ENCODE results near the gene PLXDC2.

PLXDC2 gene

GRCh38 chr10:19872504-19873271, 56.5 kb downstream of the PLXDC2 start:
- no peaks in the 10 kb centered on the region for H3K79me2 ChIP-seq (ENCODE audit: control insufficient read depth, low read length)
- H3K9me3 ChIP-seq (ENCODE audit: control insufficient read depth, insufficient read depth, low read length): no peaks in the 10 kb centered on the region
- H3K4me3 ChIP-seq (ENCODE audit: low read length): no peak overlapping the region
- no peaks in the 10 kb centered on the region for H4K20me1 ChIP-seq (ENCODE audit: control insufficient read depth, insufficient read depth, low read depth, low read length)
- H3F3A ChIP-seq (ENCODE audit: control insufficient read depth, insufficient read depth): no peaks in the 10 kb centered on the region
- H3K4me1 ChIP-seq (ENCODE audit: control insufficient read depth, low read length): no peaks in the 10 kb centered on the region
- no peaks in the 10 kb centered on the region for H3K27me3 ChIP-seq (ENCODE audit: control insufficient read depth, low read length)
- H3K27ac ChIP-seq (ENCODE audit: low read depth, low read length): no peak overlapping the region
- H3K9me2 ChIP-seq (replicated peaks; ENCODE audit: control insufficient read depth, low read length): no peaks in the 10 kb centered on the region
- no peak for TF ChIP-seq CTCF (IDR thresholded peaks at IDR 0.05; ENCODE audit: low read depth, low read length, poor library complexity, severe bottlenecking)
- TF ChIP-seq EZH2phosphoT487 (IDR thresholded peaks at IDR 0.05; ENCODE audit: borderline replicate concordance, low read length): no peak
- no peak overlapping the region for H3K4me2 ChIP-seq (ENCODE audit: low read length)
- no peaks in the 10 kb centered on the region for H3K36me3 ChIP-seq (ENCODE audit: control insufficient read depth, low read length)

- Histone ChIP-seq H3K4me3 (ENCODE audit: low read length) (no peak overlapping the region), H4K20me1 (ENCODE audit: control insufficient read depth, insufficient read depth, low read depth, low read length) (no peaks in the 10 kb centered on the region), H3K79me2 (ENCODE audit: control insufficient read depth, low read length) (no peaks in the 10 kb centered on the region), H3K27ac (ENCODE audit: low read depth, low read length) (no peak overlapping the region), H3K4me1 (ENCODE audit: control insufficient read depth, low read length) (no peaks in the 10 kb centered on the region), H3K27me3 (ENCODE audit: control insufficient read depth, low read length) (no peaks in the 10 kb centered on the region), H3K4me2 (ENCODE audit: low read length) (no peak overlapping the region), H3F3A (ENCODE audit: control insufficient read depth, insufficient read depth) (no peaks in the 10 kb centered on the region), H3K36me3 (ENCODE audit: control insufficient read depth, low read length) (no peaks in the 10 kb centered on the region), H3K9me3 (ENCODE audit: control insufficient read depth, insufficient read depth, low read length) (no peaks in the 10 kb centered on the region), H3K9me2 (replicated peaks; ENCODE audit: control insufficient read depth, low read length) (no peaks in the 10 kb centered on the region)
- TF ChIP-seq EZH2phosphoT487 (IDR thresholded peaks at IDR 0.05; ENCODE audit: borderline replicate concordance, low read length): no peak
- no peak for TF ChIP-seq CTCF (IDR thresholded peaks at IDR 0.05; ENCODE audit: low read depth, low read length, poor library complexity, severe bottlenecking)
Measured at GRCh38 chr10:19874190-19874589, 58.0 kb downstream of the PLXDC2 start.

- TF ChIP-seq EZH2phosphoT487 (IDR thresholded peaks at IDR 0.05; ENCODE audit: borderline replicate concordance, low read length) (no peak), CTCF (IDR thresholded peaks at IDR 0.05; ENCODE audit: low read depth, low read length, poor library complexity, severe bottlenecking) (no peak)
- H3K4me2 ChIP-seq (ENCODE audit: low read length): no peak overlapping the region
- H4K20me1 ChIP-seq (ENCODE audit: control insufficient read depth, insufficient read depth, low read depth, low read length): no peaks in the 10 kb centered on the region
Measured at GRCh38 chr10:19874791-19875190, 58.6 kb downstream of the PLXDC2 start.

More at GRCh38 chr10:19874791-19875190, 58.6 kb downstream of the PLXDC2 start:
- Histone ChIP-seq H3K27me3 (ENCODE audit: control insufficient read depth, low read length) (no peaks in the 10 kb centered on the region), H3K27ac (ENCODE audit: low read depth, low read length) (no peak overlapping the region), H3K4me3 (ENCODE audit: low read length) (no peak overlapping the region), H3K79me2 (ENCODE audit: control insufficient read depth, low read length) (no peaks in the 10 kb centered on the region), H3K36me3 (ENCODE audit: control insufficient read depth, low read length) (no peaks in the 10 kb centered on the region), H3K9me3 (ENCODE audit: control insufficient read depth, insufficient read depth, low read length) (no peaks in the 10 kb centered on the region), H3F3A (ENCODE audit: control insufficient read depth, insufficient read depth) (no peaks in the 10 kb centered on the region), H3K4me1 (ENCODE audit: control insufficient read depth, low read length) (no peaks in the 10 kb centered on the region), H3K9me2 (replicated peaks; ENCODE audit: control insufficient read depth, low read length) (no peaks in the 10 kb centered on the region)
